ENCODE results near the gene TBX20. TPM values are rescaled to one million over a fixed set of nuclear protein-coding genes. Genes with fewer than 3 reads are reported as not detected.

Gene TBX20
- total RNA-seq: not detected
- not detected for polyA plus RNA-seq
- long read RNA-seq, donor 1: 0 reads
- long read RNA-seq, donor 2: 0 reads
- long read RNA-seq, donor 3: 0 reads
- long read RNA-seq, donor 4: 0 reads
- long read RNA-seq, donor 5: 0 reads
- long read RNA-seq, donor 6: 0 reads
- long read RNA-seq, donor 7: 0 reads
- long read RNA-seq, donor 8: 0 reads
- long read RNA-seq, donor 9: 0 reads
- long read RNA-seq, donor 10: 0 reads

- TF ChIP-seq POLR2AphosphoS5 (IDR thresholded peaks at IDR 0.05) (peak in 1 of 3 donors; percentile 13), EP300 (IDR thresholded peaks at IDR 0.05) (no peak)
- WGBS, 5 donors: 3 to 7% (median 5%) methylated on average over 26 to 76 of the region's 76 CpGs
- peaks cover 14 to 46% (median 27%) of the 10 kb centered on the region in 4 donors for H3K4me1 ChIP-seq
- H3K27ac ChIP-seq: no peak within 1 kb of the TSS
- peaks cover 0 to 45% (median 10%) of the 10 kb centered on the region in 4 donors for H3K9me3 ChIP-seq
- peaks cover 39 to 100% (median 98%) of the 10 kb centered on the region in 3 donors for H3K27me3 ChIP-seq
- H3K4me3 ChIP-seq: peak within 1 kb of the TSS; percentile 34 to 54 (median 44)
- peak; percentile 35 to 87 for DNase-seq
- intact Hi-C loops (cut with DNase I; ENCODE audit: low total_unique reads): no loop called here
- no peaks in the 10 kb centered on the region for H3K36me3 ChIP-seq
Measured at GRCh38 chr7:35253710-35254495, at the start of gene TBX20. Gene TBX20, minus strand, starts transcription at chr7:35254100. Its CDS starts 480 bp downstream, at chr7:35253620.

DNA sequence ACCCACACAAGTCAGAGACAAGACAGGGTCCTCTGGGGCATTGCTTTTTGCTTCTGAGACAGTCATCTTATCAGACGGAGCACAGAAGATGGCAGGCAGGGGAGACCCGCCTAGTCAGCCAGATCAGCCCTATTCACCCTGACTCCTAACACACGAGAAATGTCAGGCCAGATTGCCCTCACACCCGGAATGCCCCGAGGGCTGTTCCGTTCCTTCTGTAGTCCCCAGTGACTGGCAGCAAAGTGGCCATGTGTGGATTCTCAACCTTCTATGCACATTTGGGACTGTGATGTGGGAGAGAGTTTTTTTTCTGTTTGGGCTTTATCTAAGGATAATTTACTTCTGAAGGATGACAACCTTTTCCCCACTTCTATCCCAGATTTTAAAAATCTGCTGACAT, 35.5 kb upstream of the TBX20 start:
- H3K27me3 ChIP-seq: no peaks in the 10 kb centered on the region
- H3K9me3 ChIP-seq: peaks cover 0 to 14% (median 7%) of the 10 kb centered on the region in 4 donors
- TF ChIP-seq CTCF (IDR thresholded peaks at IDR 0.05) (no peak), EP300 (IDR thresholded peaks at IDR 0.05) (no peak), POLR2A (IDR thresholded peaks at IDR 0.05) (no peak), POLR2AphosphoS5 (IDR thresholded peaks at IDR 0.05) (no peak)
- intact Hi-C loops (cut with DNase I; ENCODE audit: low total_unique reads): no loop called here
- peaks cover 0 to 10% (median 5%) of the 10 kb centered on the region in 4 donors for H3K4me1 ChIP-seq
- 84 to 91% (median 89%) methylated on average over 6 of the region's 6 CpGs for WGBS, 5 donors
- H3K36me3 ChIP-seq: no peaks in the 10 kb centered on the region
- H3K27ac ChIP-seq: no peak overlapping the region
- DNase-seq: no peak
- no peak overlapping the region for H3K4me3 ChIP-seq

DNA sequence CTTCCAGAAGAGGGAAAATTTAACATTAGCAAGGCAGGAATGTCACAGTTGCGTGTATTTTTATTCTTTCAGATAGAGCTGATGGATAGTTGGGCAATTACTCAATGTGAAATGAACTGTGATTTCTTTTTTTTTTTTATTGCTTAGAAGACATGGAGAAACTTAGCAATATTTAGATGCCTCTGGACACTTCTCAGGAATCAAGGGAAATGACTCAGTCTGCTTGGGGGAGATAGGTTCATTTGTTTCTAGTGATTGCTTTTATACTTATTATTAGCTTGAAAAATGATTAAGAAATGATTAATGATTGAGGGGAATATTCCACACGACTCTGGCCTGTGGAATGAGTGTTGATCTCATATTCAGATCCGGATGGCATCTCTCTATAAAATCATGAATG, 33.1 kb upstream of the TBX20 start:
- H3K9me3 ChIP-seq: peaks cover 0 to 4% (median 0%) of the 10 kb centered on the region in 4 donors
- intact Hi-C loops (cut with DNase I; ENCODE audit: low total_unique reads): no loop called here
- H3K4me3 ChIP-seq: no peak overlapping the region
- 76 to 87% (median 80%) methylated on average over 3 of the region's 3 CpGs for WGBS, 5 donors
- no peak for TF ChIP-seq POLR2A (IDR thresholded peaks at IDR 0.05)
- TF ChIP-seq CTCF (IDR thresholded peaks at IDR 0.05): no peak
- no peak for TF ChIP-seq EP300 (IDR thresholded peaks at IDR 0.05)
- no peak for TF ChIP-seq POLR2AphosphoS5 (IDR thresholded peaks at IDR 0.05)
- no peak for DNase-seq
- H3K27ac ChIP-seq: no peak overlapping the region
- no peaks in the 10 kb centered on the region for H3K36me3 ChIP-seq
- H3K4me1 ChIP-seq: peaks cover 0 to 10% (median 5%) of the 10 kb centered on the region in 4 donors
- H3K27me3 ChIP-seq: no peaks in the 10 kb centered on the region

DNA sequence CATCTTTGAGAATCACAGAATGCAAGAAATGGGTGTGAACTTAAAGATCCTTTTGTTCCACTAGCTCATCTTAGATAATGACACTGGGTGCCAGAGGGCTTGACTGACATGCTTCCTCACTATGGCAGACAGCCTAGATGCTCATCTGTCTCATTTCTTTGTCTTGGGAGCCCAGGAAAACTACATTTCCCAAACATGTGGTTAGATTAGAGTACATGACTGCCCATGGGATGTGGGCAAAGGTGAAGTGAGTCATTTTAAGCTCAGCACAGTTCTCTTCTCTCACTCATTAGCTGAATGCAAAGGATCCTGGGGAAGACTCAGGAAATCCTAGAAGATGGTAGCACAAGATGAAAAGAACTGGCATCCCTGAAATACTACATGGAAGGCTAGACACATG, 32.5 kb upstream of the TBX20 start:
- intact Hi-C loops (cut with DNase I; ENCODE audit: low total_unique reads): no loop called here
- Histone ChIP-seq H3K36me3 (no peaks in the 10 kb centered on the region), H3K27me3 (no peaks in the 10 kb centered on the region), H3K27ac (no peak overlapping the region), H3K9me3 (peaks cover 0 to 4% (median 0%) of the 10 kb centered on the region in 4 donors), H3K4me1 (peaks cover 0 to 10% (median 5%) of the 10 kb centered on the region in 4 donors), H3K4me3 (no peak overlapping the region)
- TF ChIP-seq CTCF (IDR thresholded peaks at IDR 0.05) (no peak), POLR2AphosphoS5 (IDR thresholded peaks at IDR 0.05) (no peak), POLR2A (IDR thresholded peaks at IDR 0.05) (no peak), EP300 (IDR thresholded peaks at IDR 0.05) (no peak)
- DNase-seq: no peak
